ENCODE measurements around the gene DOLPP1. TPM values are rescaled to one million over a fixed set of nuclear protein-coding genes. Genes with fewer than 3 reads are reported as not detected.
A peak's percentile ranks its signal among the peaks of the same experiment; 100 is the strongest.

Gene DOLPP1
- total and polyA plus RNA-seq, 10 donors = 4.8 to 10.1 (median 8.4) TPM

- Histone ChIP-seq H3K4me1 (peaks cover 3 to 53% (median 28%) of the 10 kb centered on the region in 6 donors), H3K27ac (peak overlapping the region in 7 of 8 donors; percentile 71 to 91 (median 81)), H3K9me3 (no peaks in the 10 kb centered on the region), H3K27me3 (replicated peaks in 1 of 7) (no peaks in the 10 kb centered on the region), H3K4me3 (no peak overlapping the region), H3K36me3 (peaks cover 0 to 69% (median 37%) of the 10 kb centered on the region in 6 donors)
- no peak for TF ChIP-seq CTCF (IDR thresholded peaks at IDR 0.05 in 8 of 11, conservative IDR thresholded peaks at IDR 0.05 in 3 of 11)
- peak in 1 of 3 donors; percentile 12 for TF ChIP-seq POLR2AphosphoS5 (IDR thresholded peaks at IDR 0.05)
- DNase-seq = no peak
- WGBS, 5 donors = 75 to 88% (median 81%) methylated on average over 7 to 26 of the region's 26 CpGs
- intact Hi-C loops (cut with DNase I; ENCODE audit: low total_unique reads) = no loop called here
Observed at GRCh38 chr9:129069862-129070641, 10.9 kb upstream of the DOLPP1 start.

- H3K4me1 ChIP-seq = peaks cover 3 to 53% (median 28%) of the 10 kb centered on the region in 6 donors
- TF ChIP-seq POLR2A (IDR thresholded peaks at IDR 0.05) = no peak
- peak in 1 of 3 donors; percentile 3 for TF ChIP-seq POLR2AphosphoS5 (IDR thresholded peaks at IDR 0.05)
- TF ChIP-seq CTCF (IDR thresholded peaks at IDR 0.05 in 8 of 11, conservative IDR thresholded peaks at IDR 0.05 in 3 of 11) = no peak
- no peaks in the 10 kb centered on the region for H3K27me3 ChIP-seq (replicated peaks in 1 of 7)
- peaks cover 0 to 60% (median 28%) of the 10 kb centered on the region in 6 donors for H3K36me3 ChIP-seq
- no peak for DNase-seq
- WGBS, 5 donors = 75 to 85% (median 80%) methylated on average over 14 to 21 of the region's 21 CpGs
- H3K4me3 ChIP-seq = no peak overlapping the region
- H3K27ac ChIP-seq = peak overlapping the region in 3 of 8 donors; percentile 82 to 91 (median 86)
- intact Hi-C loops (cut with DNase I; ENCODE audit: low total_unique reads) = no loop called here
- no peaks in the 10 kb centered on the region for H3K9me3 ChIP-seq
Observed at GRCh38 chr9:129070696-129071525, 10.0 kb upstream of the DOLPP1 start.

GRCh38 chr9:129071526-129072126 is 9.3 kb upstream of the DOLPP1 start:
- Histone ChIP-seq H3K27ac (peak overlapping the region in 4 of 8 donors; percentile 4 to 91 (median 84)), H3K9me3 (no peaks in the 10 kb centered on the region), H3K27me3 (replicated peaks in 1 of 7) (no peaks in the 10 kb centered on the region), H3K36me3 (peaks cover 0 to 54% (median 26%) of the 10 kb centered on the region in 6 donors), H3K4me1 (peaks cover 3 to 53% (median 28%) of the 10 kb centered on the region in 6 donors), H3K4me3 (no peak overlapping the region)
- intact Hi-C loops (cut with DNase I; ENCODE audit: low total_unique reads) = no loop called here
- no peak for TF ChIP-seq POLR2A (IDR thresholded peaks at IDR 0.05)
- TF ChIP-seq POLR2AphosphoS5 (IDR thresholded peaks at IDR 0.05) = peak in 1 of 3 donors; percentile 17
- 56 to 75% (median 61%) methylated on average over 7 to 10 of the region's 10 CpGs for WGBS, 5 donors
- DNase-seq = no peak

- intact Hi-C loops (cut with DNase I; ENCODE audit: low total_unique reads) = no loop called here
- Histone ChIP-seq H3K36me3 (peaks cover 0 to 50% (median 25%) of the 10 kb centered on the region in 6 donors), H3K4me1 (peaks cover 3 to 53% (median 28%) of the 10 kb centered on the region in 6 donors), H3K9me3 (no peaks in the 10 kb centered on the region), H3K27me3 (replicated peaks in 1 of 7) (no peaks in the 10 kb centered on the region), H3K27ac (peak overlapping the region in 4 of 8 donors; percentile 4 to 91 (median 63)), H3K4me3 (no peak overlapping the region)
- DNase-seq = no peak
- TF ChIP-seq POLR2A (IDR thresholded peaks at IDR 0.05) (no peak), CTCF (IDR thresholded peaks at IDR 0.05 in 8 of 11, conservative IDR thresholded peaks at IDR 0.05 in 3 of 11) (no peak), POLR2AphosphoS5 (IDR thresholded peaks at IDR 0.05) (no peak)
- WGBS, 5 donors = 67 to 80% (median 77%) methylated on average over 9 of the region's 9 CpGs
Observed at GRCh38 chr9:129072171-129072570, 8.7 kb upstream of the DOLPP1 start.
